Kidney epithelial cell (primary cell): Measurements from ENCODE around the gene GRB14. TPM values are rescaled to one million over a fixed set of nuclear protein-coding genes. Genes with fewer than 3 reads are reported as not detected.

Experiments
- DNase-seq: peaks from one replicate; pipeline ENCODE4 v3.0.0-alpha.2; 2010; ENCODE audit warnings: low read depth
- H3K27me3 ChIP-seq: 2 replicates; pipeline ENCODE4 v1.6.0; 2011; ENCODE audit warnings: low read length; ENCODE audit not compliant: control insufficient read depth, insufficient read depth
- H3K36me3 ChIP-seq: 2 replicates; pipeline ENCODE4 v1.5.1; 2011; ENCODE audit warnings: low read length; ENCODE audit not compliant: control insufficient read depth, insufficient read depth
- H3K4me3 ChIP-seq: 2 replicates; pipeline ENCODE4 v1.5.1; 2011; ENCODE audit warnings: low read depth, mild to moderate bottlenecking, control low read depth, low read length
- total RNA-seq: library from RNA; depleted of rRNA; stranded (reverse); fragments of >200 nt; gene quantifications from 2 replicates; pipeline ENCODE4 v1.2.3, GENCODE V29; 2015
- TF ChIP-seq, protein P1 (sequence below): IDR thresholded peaks from 2 replicates; pipeline ENCODE4 v1.5.1; 2011; ENCODE audit warnings: mild to moderate bottlenecking, moderate library complexity, low read length, control low read depth, inconsistent platforms; ENCODE audit not compliant: insufficient read depth, poor library complexity, severe bottlenecking

The GRB14 gene
- total RNA-seq, 1 donor from 2014 or later = 9.2 TPM

DNA sequence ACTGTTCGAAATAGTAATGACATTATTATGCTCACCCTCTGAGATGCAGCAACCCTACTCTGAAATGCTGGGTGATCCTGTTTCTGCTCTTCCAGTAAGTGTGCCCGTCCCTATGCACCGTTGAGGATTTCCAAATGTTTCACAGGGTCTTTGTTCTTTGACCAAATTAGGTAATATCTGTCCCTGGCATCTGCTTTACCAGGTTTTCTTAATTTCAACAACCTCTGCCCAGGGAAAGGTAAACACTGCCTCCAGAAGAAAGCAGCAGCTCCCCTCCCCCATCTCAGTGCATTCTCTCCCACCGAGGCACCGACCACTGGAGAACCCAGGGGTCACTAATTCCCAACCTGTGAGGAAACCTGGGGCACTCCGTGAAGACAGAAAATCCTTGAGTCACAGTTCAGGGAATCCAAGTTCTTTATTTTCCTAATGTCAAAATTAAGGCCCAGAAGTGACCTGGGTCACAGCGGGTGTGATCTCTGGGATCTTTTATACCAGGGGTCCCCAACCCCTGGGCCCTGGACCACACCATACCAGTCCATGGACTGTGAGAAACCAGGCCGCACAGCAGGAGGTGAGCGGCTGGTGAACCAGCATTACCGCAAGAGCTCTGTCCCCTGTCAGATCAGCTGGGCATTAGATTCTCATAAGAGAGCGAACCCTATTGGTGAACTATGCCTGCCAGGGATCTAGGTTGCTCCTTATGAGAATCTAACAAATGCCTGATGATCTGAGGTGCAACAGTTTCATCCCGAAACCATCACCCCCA is 1.2 kb upstream of the GRB14 start:
- Histone ChIP-seq H3K4me3 (no peak overlapping the region), H3K27me3 (no peaks in the 10 kb centered on the region), H3K36me3 (no peaks in the 10 kb centered on the region)
- TF ChIP-seq, protein P1, sequence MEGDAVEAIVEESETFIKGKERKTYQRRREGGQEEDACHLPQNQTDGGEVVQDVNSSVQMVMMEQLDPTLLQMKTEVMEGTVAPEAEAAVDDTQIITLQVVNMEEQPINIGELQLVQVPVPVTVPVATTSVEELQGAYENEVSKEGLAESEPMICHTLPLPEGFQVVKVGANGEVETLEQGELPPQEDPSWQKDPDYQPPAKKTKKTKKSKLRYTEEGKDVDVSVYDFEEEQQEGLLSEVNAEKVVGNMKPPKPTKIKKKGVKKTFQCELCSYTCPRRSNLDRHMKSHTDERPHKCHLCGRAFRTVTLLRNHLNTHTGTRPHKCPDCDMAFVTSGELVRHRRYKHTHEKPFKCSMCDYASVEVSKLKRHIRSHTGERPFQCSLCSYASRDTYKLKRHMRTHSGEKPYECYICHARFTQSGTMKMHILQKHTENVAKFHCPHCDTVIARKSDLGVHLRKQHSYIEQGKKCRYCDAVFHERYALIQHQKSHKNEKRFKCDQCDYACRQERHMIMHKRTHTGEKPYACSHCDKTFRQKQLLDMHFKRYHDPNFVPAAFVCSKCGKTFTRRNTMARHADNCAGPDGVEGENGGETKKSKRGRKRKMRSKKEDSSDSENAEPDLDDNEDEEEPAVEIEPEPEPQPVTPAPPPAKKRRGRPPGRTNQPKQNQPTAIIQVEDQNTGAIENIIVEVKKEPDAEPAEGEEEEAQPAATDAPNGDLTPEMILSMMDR = no peak
- DNase-seq = no peak

DNA sequence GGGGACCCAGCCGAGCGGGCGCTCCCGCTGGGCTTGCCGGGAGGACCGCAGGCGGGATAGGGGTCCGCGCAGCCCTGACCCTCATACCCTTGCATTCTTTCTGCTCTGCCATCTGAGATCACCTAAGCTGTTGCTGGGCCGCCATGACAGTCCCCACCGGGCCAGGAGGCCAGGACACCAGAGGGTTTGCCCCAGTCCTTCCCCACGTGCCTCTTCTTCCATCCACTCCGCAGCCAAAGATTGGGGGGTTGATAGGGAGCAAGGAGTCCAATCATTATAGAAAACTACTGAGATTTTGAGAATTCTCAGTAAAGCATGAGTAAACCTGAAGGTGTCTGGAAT is 453 bp upstream of the GRB14 start:
- Histone ChIP-seq H3K27me3 (no peaks in the 10 kb centered on the region), H3K4me3 (peak overlapping the region; percentile 81), H3K36me3 (no peaks in the 10 kb centered on the region)
- no peak for DNase-seq
- TF ChIP-seq, protein P1 = no peak

DNA sequence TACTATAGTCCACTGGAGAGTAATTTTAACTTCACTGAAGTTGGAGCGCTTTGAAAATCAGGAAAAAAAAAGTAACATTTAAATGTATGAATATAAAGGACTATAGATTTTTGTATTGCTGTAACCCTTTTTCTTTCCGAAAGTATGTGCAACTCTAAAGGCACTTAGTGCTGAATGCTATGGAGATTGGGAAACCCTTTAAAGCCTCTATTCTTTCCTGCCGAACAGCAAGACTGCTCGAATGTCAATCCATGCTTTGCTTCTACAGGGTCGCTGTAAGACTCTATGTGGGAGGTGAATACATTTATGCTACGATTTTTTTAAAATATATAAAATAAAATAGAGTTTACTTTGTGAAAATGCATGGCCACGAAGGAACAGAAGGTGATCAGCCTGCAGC is 825 bp downstream of the GRB14 start:
- no peaks in the 10 kb centered on the region for H3K27me3 ChIP-seq

DNA sequence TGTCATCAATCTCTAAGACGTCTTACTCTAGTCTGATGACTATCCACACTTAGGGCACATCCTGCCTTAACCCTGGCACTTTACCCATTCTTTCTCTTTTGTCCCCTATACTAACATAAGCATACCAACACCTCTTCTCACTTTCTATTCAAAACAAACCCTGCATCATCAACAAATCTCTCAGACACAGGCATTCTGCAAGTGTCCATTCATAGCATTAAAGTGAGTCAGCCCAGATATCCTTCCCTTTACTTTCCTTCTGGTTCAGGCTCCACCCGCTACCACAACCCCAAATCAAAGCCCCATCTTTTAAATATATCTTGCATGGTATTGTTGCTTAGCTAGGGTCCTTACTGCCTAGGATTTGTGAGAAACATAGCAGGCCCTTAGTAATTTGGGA is 3.8 kb downstream of the GRB14 start:
- DNase-seq = no peak
- Histone ChIP-seq H3K36me3 (peaks cover 2% of the 10 kb centered on the region), H3K27me3 (no peaks in the 10 kb centered on the region), H3K4me3 (no peak overlapping the region)
- TF ChIP-seq, protein P1 = no peak

More for the DNA sequence above, 825 bp downstream of the GRB14 start:
- TF ChIP-seq, protein P1 = no peak
- DNase-seq = no peak
- Histone ChIP-seq H3K36me3 (no peaks in the 10 kb centered on the region), H3K4me3 (peak overlapping the region; percentile 81)

DNA sequence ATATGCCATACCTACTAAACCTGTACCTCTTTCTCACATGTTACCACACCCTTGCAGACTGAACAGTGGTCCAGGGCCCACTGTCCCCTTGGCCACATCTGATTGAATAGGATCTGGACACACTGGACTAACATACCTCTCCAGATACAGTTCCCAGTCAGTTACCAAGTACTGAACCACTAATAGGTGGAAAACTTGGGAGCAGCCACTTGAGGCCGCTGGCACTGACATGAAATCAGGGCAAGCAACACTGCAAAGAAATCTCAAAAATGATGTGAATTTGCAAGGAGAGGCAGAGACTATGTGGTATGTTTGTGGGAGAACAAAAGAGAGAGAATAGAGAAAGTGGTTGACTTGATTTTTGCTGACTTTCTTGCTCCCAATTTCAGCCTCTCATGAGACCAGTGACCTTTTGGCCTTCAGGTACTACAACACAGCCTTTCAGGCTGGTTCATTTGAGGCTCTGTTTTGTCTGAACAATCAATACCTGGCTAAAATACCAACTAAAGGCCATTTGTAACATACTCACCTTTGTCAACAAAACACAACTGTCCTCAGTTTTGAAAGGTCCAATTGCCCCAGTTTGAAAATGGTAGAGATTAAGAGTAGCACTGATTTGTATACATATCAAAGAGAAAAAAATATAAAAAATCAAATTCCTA is 7.8 kb downstream of the GRB14 start:
- no peak overlapping the region for H3K4me3 ChIP-seq
- TF ChIP-seq, protein P1 = no peak
- no peak for DNase-seq
- H3K27me3 ChIP-seq = no peaks in the 10 kb centered on the region
- H3K36me3 ChIP-seq = peaks cover 2% of the 10 kb centered on the region
